ENCODE measurements around the gene ZNF771. TPM values are rescaled to one million over a fixed set of nuclear protein-coding genes. Genes with fewer than 3 reads are reported as not detected.
"Not testable (repeated sequence)": the region's sequence is repeated elsewhere in the genome, so short reads cannot be mapped to it uniquely, and the experiment has no call there.

ZNF771 gene
- total RNA-seq, 1 experiment from 2014 or later = 11.0 TPM

DNA sequence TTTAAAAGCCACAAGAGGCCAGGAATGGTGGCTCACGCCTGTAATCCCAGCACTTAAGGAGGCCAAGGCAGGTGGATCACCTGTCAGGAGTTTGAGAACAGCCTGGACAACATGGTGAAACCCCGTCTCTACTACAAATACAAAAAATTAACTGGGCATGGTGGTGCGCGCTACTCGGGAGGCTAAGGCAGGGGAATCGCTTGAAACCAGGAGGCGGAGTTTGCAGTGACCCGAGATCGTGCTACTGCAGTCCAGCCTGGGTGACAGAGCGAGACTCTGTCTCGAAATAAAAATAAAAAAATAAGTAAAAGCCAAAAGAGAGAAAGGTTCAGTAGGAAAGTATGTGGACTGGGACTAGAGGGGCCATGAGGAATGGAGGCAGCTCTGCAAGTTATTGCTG is 52.0 kb downstream of the ZNF771 start:
- DNase-seq (ENCODE audit: low read depth, low spot score) = no peak
- POLR2A ChIA-PET = no interaction called here
- Histone ChIP-seq H3K4me2 (ENCODE audit: low read length) (no peak overlapping the region), H3K9me3 (ENCODE audit: control insufficient read depth in 1 of 2, insufficient read depth in 1 of 2, low read depth in 1 of 2, low read length in 2 of 2) (no peaks in the 10 kb centered on the region), H3K79me2 (ENCODE audit: insufficient read depth, low read length) (no peaks in the 10 kb centered on the region), H4K20me1 (ENCODE audit: insufficient read depth) (no peaks in the 10 kb centered on the region), H2AFZ (ENCODE audit: low read depth, low read length, poor library complexity, severe bottlenecking) (no peak overlapping the region), H3K27me3 (ENCODE audit: insufficient read depth, low read length) (no peaks in the 10 kb centered on the region), H3K27ac (ENCODE audit: low read depth, low read length) (no peak overlapping the region), H3K9me2 (ENCODE audit: insufficient read depth) (no peaks in the 10 kb centered on the region), H3K9ac (ENCODE audit: low read length) (no peak overlapping the region), H3K4me3 (replicated peaks in 1 of 2; ENCODE audit: low read depth in 1 of 2, low read length in 2 of 2) (no peak overlapping the region), H3K4me1 (ENCODE audit: control insufficient read depth in 1 of 2, insufficient read depth in 2 of 2, low read length in 2 of 2) (no peaks in the 10 kb centered on the region), H3K36me3 (ENCODE audit: control insufficient read depth in 1 of 2, insufficient read depth in 2 of 2, low read length in 2 of 2) (no peaks in the 10 kb centered on the region)
- BruUV-seq (replicated peaks) = no TSS peak
- TF ChIP-seq POLR2A (IDR thresholded peaks at IDR 0.05; ENCODE audit: borderline replicate concordance, extremely low read depth, insufficient read depth, insufficient read length) (no peak), ZFX (IDR thresholded peaks at IDR 0.05) (no peak), JUND (IDR thresholded peaks at IDR 0.05) (no peak), CBX3 (IDR thresholded peaks at IDR 0.05; ENCODE audit: low read depth) (no peak), CEBPB (IDR thresholded peaks at IDR 0.05; ENCODE audit: low read depth) (no peak), POLR2AphosphoS5 (IDR thresholded peaks at IDR 0.05; ENCODE audit: low read depth, low read length) (no peak), SRF (IDR thresholded peaks at IDR 0.05; ENCODE audit: low read depth) (no peak), ZNF274 (IDR thresholded peaks at IDR 0.05; ENCODE audit: low read depth, low read length) (no peak), EGR1 (IDR thresholded peaks at IDR 0.05; ENCODE audit: low read depth) (no peak)
- TF ChIP-seq, protein P1, sequence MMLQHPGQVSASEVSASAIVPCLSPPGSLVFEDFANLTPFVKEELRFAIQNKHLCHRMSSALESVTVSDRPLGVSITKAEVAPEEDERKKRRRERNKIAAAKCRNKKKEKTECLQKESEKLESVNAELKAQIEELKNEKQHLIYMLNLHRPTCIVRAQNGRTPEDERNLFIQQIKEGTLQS (IDR thresholded peaks at IDR 0.05) = no peak
- TF ChIP-seq, protein P2, sequence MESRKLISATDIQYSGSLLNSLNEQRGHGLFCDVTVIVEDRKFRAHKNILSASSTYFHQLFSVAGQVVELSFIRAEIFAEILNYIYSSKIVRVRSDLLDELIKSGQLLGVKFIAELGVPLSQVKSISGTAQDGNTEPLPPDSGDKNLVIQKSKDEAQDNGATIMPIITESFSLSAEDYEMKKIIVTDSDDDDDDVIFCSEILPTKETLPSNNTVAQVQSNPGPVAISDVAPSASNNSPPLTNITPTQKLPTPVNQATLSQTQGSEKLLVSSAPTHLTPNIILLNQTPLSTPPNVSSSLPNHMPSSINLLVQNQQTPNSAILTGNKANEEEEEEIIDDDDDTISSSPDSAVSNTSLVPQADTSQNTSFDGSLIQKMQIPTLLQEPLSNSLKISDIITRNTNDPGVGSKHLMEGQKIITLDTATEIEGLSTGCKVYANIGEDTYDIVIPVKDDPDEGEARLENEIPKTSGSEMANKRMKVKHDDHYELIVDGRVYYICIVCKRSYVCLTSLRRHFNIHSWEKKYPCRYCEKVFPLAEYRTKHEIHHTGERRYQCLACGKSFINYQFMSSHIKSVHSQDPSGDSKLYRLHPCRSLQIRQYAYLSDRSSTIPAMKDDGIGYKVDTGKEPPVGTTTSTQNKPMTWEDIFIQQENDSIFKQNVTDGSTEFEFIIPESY (IDR thresholded peaks at IDR 0.05; ENCODE audit: extremely low read depth, insufficient replicate concordance, low read length) = no peak
- RAD21 ChIA-PET (ENCODE audit: low non-redundant PET in 1 of 2, low total read pairs in 2 of 2, uncharacterized antibody in 2 of 2, unreplicated experiment in 2 of 2) = no interaction called here
- no peak for ATAC-seq
- CTCF ChIA-PET = no interaction called here
- intact Hi-C loops (cut with micrococcal nuclease) = no loop called here

DNA sequence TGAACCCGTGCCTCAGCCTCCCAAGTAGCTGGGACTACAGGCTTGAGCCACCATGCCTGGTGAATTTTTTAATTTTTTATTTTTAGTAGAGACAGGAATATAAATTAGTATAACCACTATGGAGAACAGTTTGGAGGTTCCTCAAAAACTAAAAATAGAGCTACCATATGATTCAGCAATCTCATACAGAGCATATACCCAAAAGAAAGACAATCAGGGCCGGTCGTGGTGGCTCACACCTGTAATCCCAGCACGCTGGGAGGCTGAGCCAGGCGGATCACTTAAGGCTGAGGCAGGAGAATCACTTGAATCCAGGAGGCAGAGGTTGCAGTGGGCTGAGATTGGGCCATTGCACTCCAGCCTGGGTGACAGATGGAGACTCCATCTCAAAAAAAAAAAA is 54.0 kb downstream of the ZNF771 start:
- H3K27ac ChIP-seq (ENCODE audit: low read depth, low read length); H2AFZ ChIP-seq (ENCODE audit: low read depth, low read length, poor library complexity, severe bottlenecking); BruUV-seq (replicated peaks); H3K4me2 ChIP-seq (ENCODE audit: low read length); POLR2A ChIA-PET; intact Hi-C loops (cut with micrococcal nuclease); H3K9me2 ChIP-seq (ENCODE audit: insufficient read depth); H4K20me1 ChIP-seq (ENCODE audit: insufficient read depth); H3K4me3 ChIP-seq (replicated peaks in 1 of 2; ENCODE audit: low read depth in 1 of 2, low read length in 2 of 2); H3K9me3 ChIP-seq (ENCODE audit: control insufficient read depth in 1 of 2, insufficient read depth in 1 of 2, low read depth in 1 of 2, low read length in 2 of 2); DNase-seq (ENCODE audit: low read depth, low spot score); ATAC-seq; H3K36me3 ChIP-seq (ENCODE audit: control insufficient read depth in 1 of 2, insufficient read depth in 2 of 2, low read length in 2 of 2); H3K27me3 ChIP-seq (ENCODE audit: insufficient read depth, low read length); H3K9ac ChIP-seq (ENCODE audit: low read length); RAD21 ChIA-PET (ENCODE audit: low non-redundant PET in 1 of 2, low total read pairs in 2 of 2, uncharacterized antibody in 2 of 2, unreplicated experiment in 2 of 2); H3K4me1 ChIP-seq (ENCODE audit: control insufficient read depth in 1 of 2, insufficient read depth in 2 of 2, low read length in 2 of 2); H3K79me2 ChIP-seq (ENCODE audit: insufficient read depth, low read length): not testable (repeated sequence)
- CTCF ChIA-PET = interaction anchor here (1.1 to 1.6 kb wide), 3 partner anchors 11 to 32 kb away, joined by 3 read pairs; partner anchors contain the start of gene DCTPP1
